GM12872 (cell line): ENCODE measurements around the gene PTGR2.

Experiments used
- CTCF ChIP-seq: IDR thresholded peaks from 3 replicates; pipeline ENCODE4 v1.5.1; 2011; ENCODE audit warnings: low read depth, mild to moderate bottlenecking, low read length, moderate library complexity; ENCODE audit not compliant: insufficient read depth

PTGR2 gene

GRCh38 chr14:73824536-73824935, 27.1 kb upstream of the PTGR2 start:
- TF ChIP-seq CTCF = no peak

GRCh38 chr14:73825551-73826188, 26.0 kb upstream of the PTGR2 start:
- TF ChIP-seq CTCF = peak; percentile 92

- peak; percentile 38; the same call in 1 of the 3 replicates for TF ChIP-seq CTCF
These were observed 24.4 kb upstream of the PTGR2 start for GRCh38 chr14:73827190-73827589.

GRCh38 chr14:73829071-73829470, 22.6 kb upstream of the PTGR2 start:
- TF ChIP-seq CTCF = no peak

GRCh38 chr14:73829526-73830431, 21.9 kb upstream of the PTGR2 start:
- no peak for TF ChIP-seq CTCF

GRCh38 chr14:73833034-73833433, 18.6 kb upstream of the PTGR2 start:
- TF ChIP-seq CTCF = no peak

GRCh38 chr14:73833530-73834260, 17.9 kb upstream of the PTGR2 start:
- no peak for TF ChIP-seq CTCF
